Activated T-helper 1 cell treated with anti-CD3 and anti-CD28 coated beads, Interleukin-2, amount 50 U/mL, for 16 hours (primary cell): ENCODE results near the gene APBA1.
"Not testable (repeated sequence)": the region's sequence is repeated elsewhere in the genome, so short reads cannot be mapped to it uniquely, and the experiment has no call there.

Experiments used
- DNase-seq, 2 donors: peaks; one replicate each; pipeline ENCODE4 v3.0.0-alpha.2; 2020; ENCODE audit warnings: low read depth in 1 of 2, low spot score in 1 of 2

The APBA1 gene

DNA sequence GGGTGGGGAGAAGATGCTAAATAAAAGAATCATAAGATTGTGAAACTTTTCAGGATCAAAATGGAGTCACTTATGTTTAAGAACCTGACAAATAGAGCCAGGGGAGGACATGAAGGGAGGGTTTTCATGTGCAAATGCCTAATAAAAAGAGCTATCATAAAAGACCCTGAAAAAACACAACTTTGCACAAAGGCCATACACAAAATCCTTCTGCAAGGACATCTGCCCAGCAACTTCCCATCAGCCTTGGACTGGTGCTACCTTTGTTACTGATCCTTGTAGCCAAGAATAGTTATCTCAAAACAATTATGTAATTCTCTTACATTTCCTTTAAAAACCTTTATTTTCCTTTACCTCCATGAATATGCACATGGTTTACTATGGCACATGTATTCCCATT lies 63.0 kb downstream of the APBA1 start:
- DNase-seq: no peak

DNA sequence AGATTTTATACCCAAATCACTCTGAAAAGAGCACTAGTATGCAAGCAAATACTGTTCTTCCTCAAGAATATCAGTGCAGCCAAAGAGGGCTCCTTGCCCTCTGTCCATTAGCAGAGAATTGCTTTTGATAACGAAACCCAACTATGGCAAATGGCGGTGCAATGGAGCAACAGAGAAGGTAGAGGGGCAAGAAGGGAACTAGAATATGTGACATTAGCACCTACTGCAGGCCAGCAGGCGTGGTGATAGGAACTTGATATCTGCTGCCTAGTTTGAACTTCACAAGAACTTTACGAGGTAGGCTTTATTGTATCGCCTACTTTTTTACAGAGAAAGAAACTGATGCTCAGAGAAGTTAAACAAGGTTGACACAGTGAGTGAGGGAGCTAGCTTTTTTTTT lies 66.1 kb downstream of the APBA1 start:
- DNase-seq: no peak

DNA sequence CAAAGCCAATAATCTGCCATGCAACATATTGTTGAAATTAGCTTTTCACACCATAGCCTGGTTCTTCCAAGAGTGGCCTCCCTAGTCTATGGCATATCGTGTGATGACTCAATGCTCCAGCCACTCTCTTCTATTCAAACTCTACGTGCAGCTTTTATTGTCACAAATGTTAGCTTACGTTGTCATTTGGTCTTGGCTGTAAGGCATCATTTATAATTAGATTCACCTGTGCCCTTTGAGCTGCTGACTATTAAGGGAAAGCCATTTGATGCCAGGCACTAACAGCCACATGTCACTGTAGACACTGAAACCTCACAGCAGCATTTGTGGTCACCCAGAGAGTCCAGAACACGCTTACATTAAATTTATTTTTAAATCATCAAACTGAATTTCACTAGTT lies 66.8 kb downstream of the APBA1 start:
- DNase-seq: no peak

DNA sequence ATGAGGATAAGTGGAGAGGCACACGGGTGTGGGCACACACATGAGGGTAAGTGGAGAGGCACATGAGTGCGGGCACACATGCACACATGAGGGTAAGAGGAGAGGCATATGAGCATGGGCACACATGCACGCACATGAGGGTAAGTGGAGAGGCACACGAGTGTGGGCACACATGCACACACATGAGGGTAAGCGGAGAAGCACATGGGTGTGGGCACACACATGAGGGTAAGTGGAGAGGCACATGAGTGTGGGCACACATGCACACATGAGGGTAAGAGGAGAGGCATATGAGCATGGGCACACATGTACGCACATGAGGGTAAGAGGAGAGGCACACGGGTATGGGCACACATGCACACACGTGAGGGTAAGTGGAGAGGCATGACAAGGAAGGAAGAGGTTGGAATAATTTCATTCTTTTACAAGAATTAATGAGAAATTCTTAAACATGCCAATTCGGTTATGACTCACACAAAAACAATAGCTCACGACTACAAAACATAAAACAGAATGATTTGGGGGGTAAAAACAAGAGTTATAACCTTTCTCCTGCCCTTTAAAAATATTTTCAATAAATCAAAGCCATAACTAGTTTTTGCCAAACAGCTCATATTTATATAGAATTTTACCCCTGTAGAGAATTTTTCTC lies 67.5 kb downstream of the APBA1 start:
- DNase-seq: no peak

DNA sequence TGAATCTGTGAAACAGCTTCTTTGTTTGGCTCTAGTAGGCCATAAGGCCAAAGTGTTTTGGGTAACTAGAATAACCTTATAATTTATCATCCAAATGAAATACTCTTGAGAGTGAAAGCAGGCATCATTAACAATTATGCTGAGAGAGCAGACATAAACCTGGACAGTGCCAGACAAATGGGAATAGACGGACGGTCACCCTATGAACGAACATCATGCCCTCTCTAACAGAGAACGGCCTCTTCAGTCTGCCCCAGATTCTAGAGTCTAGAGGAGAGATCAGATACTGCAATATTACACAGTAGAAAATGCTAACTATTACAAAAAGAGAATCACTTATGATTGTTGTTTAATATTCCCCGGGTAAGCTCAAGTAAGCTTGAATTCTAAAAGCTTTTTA lies 68.5 kb downstream of the APBA1 start:
- no peak for DNase-seq

DNA sequence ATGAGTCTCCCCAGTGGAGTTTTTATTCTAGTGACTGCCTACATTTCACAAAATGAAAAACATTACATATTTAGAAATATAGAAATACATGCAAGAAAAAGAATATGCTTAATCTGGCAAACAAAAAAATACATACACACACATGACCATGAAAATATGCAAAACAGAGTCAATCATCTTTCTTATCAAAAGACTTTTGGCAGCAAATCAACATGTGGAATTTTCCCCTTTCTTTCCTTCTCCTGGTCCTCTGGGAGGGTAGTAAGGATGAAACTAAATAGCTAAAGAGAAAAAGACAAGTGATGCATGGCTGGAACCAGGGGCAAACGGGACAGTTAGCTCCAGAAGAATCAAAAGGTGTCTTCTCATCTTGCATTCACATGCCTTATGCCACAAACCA lies 69.4 kb downstream of the APBA1 start:
- DNase-seq: no peak

DNA sequence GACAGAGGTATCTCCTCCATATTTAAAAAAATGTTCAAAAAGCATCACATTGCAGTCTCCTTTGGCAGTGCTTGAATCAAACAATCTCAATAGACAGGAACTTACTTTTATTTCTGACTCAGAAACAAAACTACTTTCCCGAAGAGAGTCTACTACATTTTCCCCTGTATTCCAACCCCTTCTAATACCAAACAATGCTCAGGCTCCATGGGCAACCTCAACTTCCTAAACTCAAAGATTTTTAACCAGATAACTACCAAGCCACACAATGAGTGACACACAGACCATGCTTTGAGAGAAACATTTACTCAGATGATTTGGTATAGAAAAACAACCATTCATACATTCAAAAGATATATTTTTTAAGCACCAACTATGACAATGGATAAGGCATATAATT lies 70.5 kb downstream of the APBA1 start:
- DNase-seq: no peak

DNA sequence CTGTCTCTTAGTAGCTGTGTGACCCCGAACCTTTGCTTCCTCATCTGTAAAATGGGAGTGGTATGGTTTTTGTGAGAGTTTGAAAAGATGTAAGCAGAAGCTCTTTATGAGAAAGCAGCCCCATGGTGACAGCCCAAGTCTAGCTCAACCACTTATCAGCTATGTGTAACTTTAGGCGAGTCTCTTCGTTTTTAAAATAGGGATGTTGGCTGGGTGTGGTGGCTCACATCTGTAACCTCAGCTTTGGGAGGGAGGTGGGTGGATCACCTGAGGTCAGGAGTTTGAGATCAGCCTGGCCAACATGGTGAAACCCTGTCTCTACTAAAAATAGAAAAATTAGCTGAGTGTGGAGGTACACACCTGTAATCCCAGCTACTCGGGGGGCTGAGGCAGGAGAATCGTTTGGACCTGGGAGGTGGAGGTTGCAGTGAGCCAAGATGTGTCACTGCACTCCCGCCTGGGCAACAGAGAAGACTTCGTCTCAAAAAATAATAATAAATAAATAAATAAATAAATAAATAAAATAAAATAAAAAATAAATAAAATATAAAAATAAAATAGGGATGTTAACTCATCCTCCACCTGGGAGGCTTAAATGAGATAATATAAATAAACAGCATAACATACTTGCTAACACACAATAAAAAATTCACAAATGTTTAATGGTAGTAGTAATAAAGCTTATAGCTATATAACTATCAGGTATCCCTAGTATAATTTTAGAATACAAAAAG lies 71.7 kb downstream of the APBA1 start:
- DNase-seq: no peak

DNA sequence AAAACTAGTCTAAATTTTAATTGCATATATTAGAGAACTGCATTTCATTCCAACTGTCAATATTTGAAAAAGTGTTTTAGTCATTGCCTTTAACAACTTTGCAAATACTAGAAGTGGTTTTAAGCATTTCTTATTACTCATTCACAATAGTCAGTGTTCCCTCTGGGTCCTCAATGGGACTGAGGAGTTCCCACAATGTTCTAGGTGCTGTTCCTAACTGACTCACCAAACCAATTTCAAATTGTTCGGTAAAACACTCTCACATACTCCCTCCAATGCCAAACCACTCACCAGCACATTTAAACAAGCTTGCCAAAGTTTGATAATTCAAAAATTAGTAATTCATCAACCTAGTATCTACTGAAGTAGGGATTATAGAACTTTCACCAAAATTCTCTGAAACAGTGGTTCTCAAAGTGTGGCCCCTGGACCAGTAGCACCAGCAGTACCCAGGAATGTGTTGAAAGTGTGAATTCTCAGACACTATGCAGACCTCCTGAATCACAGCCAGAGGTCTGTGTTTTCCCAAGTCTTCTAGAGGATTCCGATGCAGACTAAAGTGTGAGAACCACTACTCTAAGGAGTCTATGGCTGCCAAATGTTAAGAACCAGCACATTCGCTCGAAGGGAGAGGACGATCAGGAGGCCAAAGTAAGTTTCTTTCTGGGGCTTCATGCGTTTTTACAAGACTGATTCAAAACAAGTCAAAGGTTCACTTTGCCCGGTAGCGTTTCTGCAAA lies 72.8 kb downstream of the APBA1 start:
- DNase-seq: no peak

DNA sequence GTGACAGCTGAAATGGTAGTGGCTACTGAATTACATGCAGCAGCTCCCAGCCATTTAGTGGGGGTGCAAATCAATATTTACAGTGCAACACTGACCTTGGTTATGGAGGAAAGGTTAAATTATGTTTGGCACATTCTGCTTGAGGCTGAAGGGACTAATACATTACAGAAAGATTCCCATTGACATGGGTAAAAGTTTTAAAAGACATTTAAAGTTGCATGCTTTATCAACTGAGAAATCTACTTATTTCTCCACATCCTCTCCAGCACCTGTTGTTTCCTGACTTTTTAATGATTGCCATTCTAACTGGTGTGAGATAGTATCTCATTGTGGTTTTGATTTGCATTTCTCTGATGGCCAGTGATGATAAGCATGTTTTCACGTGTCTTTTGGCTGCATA lies 75.3 kb downstream of the APBA1 start:
- not testable (repeated sequence) for DNase-seq

DNA sequence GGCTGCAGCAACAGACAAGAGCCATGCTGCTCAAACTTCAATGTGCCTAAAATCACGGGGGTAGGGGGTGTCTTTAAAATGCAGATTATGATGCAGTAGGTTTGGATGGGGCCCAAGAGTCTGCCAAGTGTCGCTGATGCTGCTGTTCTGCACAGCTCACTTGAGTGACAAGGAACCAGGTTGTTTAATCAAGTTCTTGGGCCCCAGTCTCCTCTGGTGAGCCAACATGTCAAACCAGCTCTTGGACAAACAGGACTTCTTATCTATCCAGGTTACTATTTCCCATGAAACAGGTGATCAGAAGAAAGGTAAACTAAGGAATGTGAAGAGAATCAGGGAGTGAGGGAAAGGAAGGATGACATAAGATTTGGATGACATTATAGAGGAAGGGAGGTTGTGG lies 78.0 kb downstream of the APBA1 start:
- DNase-seq: no peak

DNA sequence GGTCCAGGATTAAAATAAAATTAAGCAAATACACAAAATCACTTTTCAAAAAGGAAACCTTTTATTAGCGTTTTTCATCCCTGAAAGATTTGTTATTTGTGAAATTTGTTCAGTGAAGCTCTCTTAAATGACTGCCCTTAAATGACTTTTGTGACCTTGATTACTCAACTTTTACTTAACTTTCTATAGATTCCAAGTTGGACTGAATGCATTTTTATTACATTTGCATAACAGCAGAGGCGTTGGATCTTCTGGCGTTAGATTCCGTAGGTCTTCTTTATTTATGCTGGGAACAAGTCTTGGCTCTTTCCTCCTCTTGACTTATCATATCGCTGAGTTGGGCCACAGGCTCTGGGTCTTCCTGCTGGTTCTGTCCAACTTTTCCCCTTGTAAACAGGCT lies 78.4 kb downstream of the APBA1 start:
- DNase-seq: no peak

DNA sequence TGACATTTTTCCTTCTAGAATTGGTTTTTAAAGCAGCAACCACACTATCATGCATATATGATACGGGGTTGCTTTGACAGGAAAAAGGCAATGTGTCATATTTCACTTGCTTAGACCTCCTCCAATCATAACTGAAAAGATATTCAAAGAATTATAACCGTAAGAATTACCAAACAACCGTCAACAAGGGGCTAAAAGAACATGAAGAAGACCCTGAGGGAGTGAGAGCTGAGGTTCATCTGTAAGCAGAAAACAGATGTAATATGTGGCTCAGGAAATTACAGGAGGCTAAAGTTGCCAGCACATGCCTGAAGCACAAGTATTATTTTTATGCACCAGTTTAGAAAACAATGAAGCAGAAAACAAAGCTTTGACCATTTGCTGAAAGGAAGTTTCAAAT lies 78.9 kb downstream of the APBA1 start:
- DNase-seq: no peak

DNA sequence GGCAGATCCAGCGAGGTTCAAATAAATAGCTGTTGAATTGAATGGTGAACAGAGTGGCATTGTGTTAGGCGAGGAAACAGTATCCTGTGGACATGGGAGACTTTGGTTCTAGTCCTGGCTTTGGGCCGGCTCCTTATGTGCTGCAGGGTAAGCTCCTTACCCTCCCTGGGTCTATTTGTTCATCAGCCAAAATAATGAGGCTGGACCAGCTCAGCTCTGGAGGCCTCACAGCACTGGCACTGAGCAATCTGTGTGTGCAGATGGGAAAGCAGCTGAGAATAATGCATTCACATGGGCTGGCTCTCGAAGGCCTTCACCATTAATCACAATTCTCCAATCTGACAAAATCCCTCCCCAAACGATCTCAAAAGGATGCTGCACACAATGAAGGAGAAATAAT lies 81.9 kb downstream of the APBA1 start:
- DNase-seq: no peak

DNA sequence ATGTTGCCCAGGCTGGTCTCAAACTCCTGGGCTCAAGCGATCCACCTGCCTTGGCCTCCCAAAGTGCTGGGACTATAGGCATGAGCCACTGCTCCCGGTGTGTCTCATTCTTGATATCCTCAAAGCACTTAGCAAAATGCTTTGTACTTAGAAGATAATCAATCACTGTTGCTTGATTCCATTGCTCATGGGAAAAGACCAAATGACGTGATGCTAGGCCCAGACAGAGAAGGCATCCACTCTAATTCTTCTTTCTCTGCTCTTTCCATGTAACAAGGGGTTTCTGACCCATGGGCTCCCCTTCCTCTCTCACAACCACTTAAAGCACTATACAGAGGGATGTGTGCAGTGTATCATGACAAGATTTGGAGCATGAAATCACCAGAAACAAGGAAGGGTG lies 83.0 kb downstream of the APBA1 start:
- no peak for DNase-seq

DNA sequence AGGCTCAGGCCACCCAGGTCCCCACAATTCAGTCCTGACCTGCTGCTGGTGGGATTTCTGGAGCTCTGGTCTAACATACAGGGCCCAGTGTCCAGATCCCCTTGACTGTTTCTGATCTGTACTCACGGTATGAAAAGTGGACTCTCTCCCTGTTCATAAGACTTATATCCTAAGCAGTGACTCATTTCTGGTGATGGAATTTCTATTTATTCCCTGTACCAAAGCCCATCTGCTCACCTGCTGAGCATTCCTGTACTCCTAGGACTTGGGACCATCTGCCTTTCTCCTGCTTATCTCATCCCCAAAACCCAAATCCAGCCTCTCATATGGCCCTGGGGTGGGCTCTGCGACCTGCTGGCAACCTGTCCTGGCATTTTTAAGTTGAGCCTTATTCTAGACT lies 86.6 kb downstream of the APBA1 start:
- no peak for DNase-seq

DNA sequence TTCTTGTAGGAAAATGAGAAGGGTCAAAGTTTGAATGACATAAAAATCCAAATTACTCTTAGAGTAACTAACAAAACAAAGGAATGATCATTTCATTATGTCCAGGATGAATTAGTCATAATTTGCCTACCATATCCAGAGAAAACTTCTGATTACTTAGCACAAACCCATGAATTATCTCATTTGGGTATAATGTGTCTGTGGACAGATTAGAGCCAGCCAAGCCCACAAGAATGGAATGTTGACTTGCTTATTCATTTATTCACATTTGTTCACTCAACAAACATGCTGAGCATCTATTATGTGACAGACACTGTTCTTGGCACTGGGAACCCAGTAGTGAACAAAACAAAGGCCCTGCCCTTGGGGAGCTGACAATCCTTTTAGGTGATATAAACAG lies 87.4 kb downstream of the APBA1 start:
- no peak for DNase-seq

DNA sequence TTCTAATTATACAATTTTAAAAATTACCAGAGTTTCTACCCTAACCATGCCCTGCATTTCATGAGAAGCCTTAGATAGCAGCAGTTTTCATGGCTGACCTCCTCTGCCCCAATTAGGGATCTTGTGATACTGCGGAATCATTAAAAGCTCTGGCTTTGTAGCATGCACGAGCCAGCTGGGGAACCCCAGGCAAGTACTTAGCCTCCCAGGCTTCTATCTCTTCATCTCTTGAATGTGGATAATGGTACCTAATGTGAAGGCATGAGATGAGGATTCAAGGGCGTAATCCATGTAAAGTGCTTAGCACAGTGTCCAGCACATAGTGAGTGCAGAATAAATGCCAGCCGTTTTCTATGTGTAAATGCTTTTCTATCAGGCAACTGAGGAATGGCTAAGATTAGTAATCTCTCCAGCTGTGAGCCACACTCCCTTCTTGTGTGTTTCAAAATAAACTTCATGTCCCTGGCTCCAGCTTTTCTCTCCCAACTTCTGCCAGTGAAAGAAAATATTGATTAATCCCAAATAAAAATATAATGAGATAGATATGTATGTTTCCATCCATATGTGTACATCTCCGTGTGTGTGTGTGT lies 88.4 kb downstream of the APBA1 start:
- no peak for DNase-seq

DNA sequence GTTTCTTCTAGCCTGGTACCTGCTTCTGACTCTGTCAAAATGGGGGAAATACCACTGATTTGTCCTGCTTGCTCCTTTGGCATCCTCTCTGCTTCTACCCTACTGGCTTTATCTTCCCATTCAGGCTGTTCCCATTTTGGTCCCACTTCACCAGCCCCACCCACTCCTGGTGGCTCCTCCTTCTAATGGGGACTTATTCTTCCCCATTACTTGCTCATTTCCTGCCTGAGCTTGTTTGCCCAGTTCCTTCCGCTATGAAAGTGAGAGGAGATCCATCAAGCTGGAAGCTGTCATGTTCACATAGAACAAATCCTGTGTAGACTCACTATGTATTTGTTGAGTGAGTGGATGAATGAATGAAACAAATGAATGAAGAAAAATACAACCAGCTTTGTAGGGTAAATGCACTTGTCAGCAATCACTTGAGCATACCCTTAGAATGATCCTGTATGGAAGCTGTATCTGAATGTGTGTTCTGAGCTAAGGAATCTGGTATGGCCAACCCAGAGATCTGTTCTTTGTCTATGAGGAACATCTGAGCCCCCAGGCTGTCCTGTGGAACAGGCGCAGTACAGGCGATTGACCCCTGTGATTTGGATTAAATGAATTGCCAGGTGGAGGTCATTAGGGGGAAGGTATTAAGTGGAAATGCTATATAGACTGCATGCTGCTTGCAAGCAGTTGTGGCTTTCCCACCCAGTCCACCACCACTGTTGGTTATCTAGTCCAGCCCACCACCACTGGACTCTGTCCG lies 89.5 kb downstream of the APBA1 start:
- DNase-seq: no peak

DNA sequence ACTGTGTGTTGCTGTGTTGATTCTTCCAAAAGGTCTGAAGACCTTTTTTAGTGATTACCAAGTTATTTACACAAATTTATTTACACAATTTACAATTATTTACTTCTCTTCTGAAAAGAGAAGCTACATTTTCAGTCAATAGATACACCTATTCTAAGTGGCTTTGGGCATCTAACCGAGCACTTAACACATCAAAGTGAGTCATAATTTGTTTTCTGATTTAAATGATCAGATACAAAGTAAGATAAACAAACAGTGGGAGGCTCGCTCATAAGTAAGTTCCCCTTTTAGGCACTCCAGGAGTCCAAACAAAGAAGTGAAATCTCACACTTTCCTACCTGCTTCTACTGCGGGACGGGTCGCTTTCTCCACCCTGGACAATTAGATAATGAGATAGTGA lies 90.2 kb downstream of the APBA1 start:
- no peak for DNase-seq

DNA sequence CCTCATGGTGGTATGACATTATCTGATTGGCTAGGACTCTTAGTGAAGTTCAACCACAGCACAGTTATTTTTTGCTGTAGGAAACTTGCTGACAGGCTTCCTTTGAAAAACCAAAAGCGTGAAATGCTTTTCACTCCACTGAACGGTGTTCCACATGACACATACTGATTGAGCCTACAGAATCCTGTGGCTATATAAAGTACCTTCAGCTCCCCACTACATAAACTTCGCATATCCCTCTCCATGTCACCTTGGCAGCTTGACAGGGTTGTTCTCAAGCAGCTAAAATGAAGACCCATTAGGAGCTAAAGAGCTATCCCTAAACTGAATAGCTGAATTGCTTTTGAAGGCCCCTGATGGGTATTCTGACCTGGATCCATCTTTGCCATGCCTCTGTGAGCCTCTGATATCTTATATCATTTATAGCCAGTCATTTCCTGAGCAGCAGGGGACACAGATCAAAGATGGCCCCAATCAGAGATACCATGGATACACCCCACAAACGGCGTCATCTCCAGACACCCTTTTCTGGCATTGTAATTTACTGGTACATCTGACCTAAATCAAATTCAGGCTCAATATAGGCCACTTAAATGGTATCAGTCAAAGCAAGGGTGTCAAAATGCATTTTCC lies 91.5 kb downstream of the APBA1 start:
- DNase-seq: no peak
